HG02610 (cell line): ENCODE measurements around the gene DCUN1D1.

ENCODE experiments used
- ATAC-seq: cut with Tn5 transposase; IDR thresholded peaks from one replicate; pipeline ENCODE4 v1.9.1; 2021; ENCODE audit warnings: mild to moderate bottlenecking, moderate library complexity; ENCODE audit not compliant: unreplicated experiment

The DCUN1D1 gene

DNA sequence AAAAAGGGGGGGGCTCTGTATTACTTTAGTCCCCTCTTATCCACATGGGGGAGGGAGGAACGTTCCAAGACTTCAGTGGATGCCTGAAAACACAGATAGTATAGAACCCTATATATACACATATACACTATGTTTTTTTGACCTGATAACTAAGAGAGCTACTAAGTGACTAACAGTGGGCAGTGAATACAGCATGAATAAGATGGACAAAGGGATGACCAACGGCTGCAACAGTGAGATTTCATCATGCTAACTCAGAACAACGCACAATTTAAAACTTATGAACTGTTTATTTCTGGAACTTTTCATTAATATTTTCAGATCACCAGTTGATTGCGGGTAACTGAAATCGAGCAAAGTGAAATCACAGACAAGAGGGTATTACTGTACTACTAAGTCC lies 7.3 kb downstream of the DCUN1D1 start:
- no peak for ATAC-seq

DNA sequence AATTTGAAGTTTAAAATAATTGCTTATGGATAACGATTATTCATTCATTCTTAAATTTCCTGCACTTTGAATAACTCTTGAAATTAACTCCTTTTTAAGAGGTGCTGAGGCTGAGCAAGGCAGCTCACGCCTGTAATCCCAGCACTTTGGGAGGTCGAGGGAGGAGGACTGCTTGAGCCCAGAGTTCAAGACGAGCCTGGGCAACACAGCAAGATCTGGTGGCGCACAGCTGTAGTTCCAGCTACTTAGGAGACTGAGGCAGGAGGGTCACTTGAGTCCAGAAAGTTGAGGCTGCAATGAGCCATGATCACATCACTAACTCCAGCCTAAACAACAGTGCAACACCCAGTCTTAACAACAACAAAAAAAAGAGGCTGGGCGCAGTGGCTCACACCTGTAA lies 8.0 kb downstream of the DCUN1D1 start:
- no peak for ATAC-seq

DNA sequence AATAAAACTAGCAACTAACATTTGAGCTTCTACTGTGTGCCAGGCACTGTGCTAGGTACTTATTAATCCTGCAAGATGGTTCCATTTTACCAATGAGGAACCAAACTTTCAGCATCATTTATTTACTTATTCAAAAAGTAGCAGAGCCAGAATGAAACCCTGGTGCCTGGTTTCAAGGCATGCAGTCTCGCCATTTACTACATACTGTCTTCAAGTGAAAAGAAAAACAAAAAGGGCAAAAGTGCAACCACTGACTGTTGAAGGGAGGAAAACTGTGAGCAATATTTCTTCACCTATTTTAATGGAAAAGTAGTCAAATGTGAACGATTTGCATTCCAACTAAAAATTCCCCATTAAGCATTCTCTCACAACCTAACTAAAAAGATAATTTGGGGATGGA lies 8.7 kb downstream of the DCUN1D1 start:
- ATAC-seq, result peak; percentile 27

DNA sequence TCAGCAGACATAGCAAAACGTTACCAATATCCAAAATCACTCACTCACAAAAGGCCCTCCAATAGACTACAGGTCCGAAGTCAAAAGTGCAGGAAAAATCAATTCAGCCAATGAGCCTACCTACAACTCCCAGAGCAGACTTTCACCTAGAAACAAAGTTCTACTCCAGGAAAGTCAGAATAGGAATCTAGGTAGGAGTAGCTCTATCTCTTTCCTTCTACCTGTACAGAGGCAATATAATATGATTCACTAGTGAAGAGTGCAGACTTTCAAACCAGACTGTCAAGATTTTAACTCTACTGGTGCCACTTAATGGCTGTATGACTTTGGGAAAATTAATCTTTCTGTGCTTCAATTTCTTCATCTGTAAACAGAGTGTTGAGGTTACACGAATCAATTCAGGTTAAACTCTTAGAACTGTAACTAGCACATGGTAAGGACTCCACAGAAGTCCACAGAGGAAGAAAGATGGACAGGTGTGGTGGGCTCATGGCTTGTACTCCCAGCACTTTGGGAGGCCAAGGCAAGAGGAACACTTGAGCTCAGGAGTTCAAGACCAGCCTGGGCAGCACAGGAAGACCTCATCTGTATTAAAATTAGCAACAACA lies 9.4 kb downstream of the DCUN1D1 start:
- ATAC-seq, result no peak

DNA sequence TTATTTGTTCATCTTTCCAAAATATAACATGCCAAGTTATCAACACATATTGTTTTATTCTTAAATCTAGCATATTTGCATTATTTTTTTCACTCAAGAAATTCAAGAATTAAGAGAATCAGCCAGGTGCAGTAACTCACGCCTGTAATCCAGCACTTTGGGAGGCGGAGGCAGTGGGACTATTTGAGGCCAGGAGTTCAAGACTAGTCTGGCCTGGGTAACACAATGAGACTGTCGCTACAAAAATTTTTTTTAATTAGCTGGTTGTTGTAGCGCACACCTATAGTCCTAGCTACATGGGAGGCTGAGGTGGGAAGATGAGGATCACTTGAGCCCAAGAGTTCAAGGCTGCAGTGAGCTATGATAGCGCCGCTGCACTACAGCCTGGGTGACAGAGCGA lies 10.5 kb downstream of the DCUN1D1 start:
- ATAC-seq, result no peak

DNA sequence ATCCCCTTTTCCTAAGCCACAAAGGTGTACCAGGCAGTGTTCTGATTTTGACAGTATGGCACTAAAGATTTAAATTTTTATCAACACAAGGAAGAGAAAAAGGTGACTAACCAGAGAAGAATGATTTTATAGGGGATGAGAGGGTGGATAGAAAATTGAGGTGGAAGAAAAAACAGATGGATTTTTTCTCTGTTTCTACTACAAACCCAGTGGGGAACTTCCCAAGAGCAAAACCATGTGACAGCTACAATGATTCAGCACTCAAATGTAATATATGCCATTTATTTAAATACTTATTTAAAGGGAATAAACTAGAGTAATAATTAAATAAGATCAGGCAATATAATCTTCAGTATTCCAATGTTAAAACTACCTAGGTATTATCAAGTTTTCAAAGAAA lies 11.1 kb downstream of the DCUN1D1 start:
- no peak for ATAC-seq

DNA sequence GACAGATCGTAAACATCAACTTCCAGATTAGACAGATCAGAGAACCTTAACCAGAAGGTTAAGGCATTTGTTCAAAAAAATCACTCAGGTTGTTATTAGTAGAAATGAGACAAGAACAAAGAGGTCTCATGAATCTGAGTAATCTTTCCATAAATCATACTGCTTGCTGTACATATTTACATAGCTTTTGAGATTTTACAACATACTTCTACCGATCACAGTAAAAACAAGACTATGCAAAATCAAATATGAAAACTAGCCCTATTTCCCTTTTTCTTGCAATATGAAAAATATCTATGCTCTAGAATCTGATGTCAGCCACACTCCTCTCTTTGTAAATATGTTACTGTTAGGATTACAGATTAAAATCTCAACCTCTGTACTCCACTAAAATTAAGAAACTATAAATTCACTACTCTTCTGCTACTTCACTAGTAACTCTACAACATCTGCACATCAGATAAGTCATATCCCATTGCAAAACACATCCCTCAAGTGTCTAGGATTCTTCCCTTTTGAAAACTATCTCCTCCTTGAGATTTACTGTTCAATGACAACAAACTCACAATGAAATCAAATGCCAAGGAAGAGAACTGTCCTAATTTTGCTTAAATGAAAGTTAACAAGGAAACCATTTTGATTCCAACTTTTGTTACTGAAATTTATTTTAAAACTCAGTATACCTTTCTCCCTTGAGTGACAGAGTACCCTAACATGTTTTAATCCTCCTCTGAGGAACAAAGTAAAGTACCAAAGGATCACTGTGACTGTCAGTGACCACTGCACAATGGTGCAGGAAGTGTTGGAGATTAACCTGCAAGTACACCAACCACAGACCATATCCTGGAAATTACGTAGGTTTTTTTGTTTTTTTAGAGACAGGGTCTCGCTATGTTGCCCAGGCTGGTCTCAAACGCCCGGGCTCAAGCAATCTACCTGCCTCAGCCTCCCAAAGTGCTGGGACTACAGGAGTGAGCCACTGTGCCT lies 12.8 kb downstream of the DCUN1D1 start:
- ATAC-seq, result peak; percentile 66

DNA sequence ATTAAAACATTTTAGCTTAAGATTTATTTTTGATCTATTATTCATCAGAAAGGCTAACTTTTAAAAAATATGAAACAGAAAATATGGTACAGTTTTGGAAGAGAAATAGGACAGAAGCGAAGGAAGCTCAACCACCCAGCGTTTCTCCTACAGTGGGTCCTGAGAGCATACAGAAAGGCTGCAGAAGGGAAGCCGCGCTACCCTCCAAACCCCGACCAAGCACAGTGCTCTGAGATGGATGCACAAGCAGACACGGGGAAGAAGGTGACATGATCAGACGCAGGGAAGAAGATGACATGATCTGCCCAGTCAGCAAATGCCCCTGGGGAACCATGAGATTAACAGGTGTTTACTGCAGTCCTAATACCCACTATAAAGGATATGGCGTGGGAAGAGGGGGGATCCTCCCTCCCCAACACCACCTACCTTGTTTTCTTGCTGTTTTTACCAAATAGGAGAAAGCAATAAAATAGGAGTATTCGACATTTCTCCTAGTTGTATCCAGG lies 14.4 kb downstream of the DCUN1D1 start:
- ATAC-seq, result no peak

DNA sequence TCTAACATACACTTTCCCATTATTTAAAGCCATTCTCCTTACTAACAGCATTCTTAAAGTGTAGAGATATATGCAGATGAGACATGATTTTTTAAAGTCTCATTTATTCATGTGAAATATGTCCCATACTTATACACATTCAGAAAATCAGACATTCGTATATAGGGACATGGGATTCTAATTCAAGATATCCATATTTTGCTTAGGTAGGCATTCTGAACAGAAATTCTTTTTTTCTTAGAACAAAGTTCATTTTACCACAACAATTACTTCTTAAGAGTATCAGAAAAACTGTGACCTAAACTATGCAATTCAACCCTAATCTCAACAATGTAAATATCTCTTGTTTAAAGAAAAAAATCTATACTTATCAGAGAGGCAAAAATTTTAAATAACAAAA lies 16.2 kb downstream of the DCUN1D1 start:
- no peak for ATAC-seq

DNA sequence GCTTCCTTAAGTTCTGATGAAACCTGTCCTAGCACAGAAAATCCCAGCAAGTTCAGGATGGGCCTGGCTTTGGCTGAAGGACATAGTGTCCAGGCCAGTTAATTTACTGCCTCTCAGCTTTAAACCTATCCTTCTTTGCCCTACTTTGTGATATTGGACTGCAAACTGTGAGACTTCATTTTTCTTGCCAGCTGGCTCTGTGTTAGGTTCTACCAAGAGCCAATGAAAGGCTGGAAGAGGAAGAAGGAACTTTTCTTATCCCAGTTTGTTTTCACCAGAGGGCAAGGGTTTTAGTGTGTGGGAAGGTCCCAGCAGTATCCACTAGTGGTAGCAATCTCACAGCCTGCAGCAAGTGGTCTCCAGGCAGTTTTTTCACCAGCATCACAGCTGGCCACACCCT lies 18.2 kb downstream of the DCUN1D1 start:
- no peak for ATAC-seq

DNA sequence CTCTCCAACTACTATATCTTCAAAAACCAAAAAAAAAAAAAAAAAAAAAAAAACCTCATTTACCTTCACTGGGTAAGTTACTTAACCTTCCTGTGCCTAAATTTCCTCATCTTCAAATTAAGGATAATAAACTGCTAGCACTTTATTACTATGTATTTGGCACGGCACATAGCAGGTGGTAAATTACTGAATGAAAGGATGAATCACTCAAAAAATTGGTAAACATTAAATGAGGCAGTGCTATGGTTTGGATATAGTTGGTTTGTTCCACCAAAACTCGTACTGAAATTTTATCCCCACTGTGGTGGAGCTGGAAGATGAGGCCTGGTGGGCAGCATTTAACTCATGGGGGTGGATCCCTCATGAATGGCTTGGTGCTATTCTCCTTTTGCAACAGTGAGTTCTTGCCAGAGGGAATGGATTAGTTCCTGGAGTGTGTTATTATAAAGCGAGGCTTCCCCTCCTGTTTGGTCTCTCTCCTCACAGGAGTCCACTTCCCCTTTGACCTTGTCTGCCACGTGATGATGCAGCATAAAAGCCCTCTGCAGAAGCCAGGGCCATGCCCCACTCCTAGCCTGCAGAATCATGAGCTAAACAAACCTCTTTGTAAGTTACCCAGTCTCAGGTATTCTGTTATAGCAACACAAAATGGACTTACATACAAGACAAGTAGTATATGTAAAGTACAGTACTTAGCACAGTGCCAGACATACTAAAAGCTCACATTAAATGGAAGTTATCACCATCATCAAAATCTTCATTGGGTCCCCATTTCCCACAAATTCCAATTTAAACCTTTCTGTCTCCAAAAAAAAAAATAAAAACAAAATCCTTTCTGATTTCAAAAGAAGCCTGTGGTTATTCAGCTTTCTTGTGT lies 20.6 kb downstream of the DCUN1D1 start:
- ATAC-seq, result no peak

DNA sequence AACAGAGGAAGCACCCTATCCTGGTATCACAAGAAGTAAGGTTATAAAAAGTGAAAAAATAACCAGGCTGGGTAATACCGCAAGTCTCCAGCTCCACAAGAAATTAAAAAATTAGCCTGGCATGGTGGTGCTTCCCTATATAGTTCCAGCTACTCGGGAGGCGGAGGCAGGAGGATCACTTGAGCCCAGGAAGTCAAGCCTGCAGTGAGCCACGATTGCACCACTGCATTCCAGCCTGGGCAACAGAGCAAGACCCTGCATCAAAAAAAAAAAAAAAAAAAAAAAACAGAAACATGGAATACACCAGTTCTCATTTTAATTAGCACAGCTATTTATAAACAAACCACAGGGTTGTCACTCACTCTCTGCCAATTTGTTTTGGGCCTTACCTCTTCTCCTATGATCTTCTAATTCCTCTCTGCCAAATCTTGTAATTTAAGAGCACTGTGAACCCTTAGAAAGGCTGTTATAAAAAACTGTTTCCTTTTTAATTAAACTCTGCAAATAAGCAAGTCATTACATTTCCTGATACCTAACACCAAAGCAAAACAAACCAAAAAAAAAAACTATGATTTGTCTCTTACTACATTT lies 22.6 kb downstream of the DCUN1D1 start:
- no peak for ATAC-seq

DNA sequence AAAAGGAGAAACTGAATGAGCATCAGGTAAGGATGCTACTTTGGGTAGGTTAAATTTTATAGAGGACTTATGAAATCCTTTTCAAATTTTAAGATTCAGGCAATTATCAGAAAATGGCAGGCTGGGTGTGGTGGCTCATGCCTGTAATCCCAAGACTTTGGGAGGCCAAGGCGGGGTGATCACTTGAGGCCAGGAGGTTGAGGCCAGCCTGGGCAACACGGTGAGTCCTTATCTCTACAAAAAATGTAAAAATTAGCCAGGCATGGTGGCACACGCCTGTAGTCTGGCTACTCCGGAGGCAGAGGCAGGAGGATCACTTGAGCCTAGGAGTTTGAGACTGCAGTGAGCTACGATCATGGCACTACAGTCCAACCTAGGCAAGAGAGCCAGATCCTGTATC lies 23.1 kb downstream of the DCUN1D1 start:
- no peak for ATAC-seq

DNA sequence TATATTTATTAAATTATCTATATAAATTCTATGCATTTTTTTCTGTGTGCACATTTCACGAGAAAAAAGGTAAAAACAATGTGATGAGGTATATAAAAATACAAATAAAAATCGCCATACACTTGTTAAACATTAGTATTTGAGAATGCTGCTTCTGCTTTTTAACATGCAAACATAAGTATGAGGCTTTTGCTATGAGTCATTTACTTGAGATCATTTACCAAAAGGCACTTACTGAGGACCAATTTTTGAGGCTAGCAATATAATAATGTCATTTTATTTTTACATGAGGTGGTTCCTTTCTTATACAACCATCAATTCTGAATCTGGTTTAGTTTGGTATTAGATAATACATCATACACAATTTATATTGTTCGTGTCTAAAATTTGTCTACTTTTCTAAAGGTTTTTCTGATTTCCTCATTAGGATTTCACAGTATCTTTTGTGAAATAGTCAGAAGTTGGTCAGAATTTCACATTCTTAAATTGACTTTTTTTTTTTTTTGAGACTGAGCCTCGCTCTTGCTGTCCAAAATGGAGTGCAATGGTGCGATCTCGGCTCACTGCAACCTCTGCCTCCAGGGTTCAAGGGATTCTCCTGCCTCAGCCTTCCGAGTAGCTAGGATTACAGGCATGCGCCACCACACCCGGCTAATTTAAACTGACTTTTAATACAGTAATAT lies 25.6 kb downstream of the DCUN1D1 start:
- peak; percentile 75 for ATAC-seq

DNA sequence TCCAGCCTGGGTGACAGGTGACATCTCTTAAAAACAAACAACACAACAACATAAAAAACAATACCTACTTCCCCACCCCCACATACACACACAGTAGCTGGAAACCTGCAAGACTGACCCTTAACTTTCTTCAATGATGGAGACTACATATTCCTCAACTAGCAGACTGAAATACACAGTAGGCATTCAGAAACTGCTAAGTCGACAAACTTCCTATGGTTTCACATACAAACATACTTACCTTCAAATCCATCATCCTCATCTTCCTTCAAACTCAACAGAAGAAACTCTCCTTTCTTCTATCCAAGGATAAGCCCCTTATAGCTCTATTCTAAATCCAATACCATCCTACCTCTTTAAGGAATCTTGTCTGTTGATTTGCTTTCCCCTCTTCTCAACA lies 30.6 kb downstream of the DCUN1D1 start:
- ATAC-seq, result no peak

DNA sequence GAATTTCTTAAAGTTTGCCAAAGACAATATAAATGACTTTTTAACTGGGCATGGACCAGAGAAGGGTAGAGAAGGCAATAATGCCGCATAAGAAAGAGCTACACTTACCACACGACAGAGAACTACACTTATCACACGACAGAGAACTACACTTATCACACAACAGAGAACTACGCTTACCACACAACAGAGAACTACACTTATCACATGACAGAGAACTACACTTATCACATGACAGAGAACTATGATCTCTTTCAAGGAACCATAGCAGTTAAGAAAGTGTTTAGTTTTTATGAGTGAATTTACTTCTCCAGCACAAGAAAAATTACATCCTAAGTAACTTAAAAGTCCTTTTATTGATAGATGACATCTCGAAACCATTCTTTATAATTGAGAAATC lies 32.0 kb downstream of the DCUN1D1 start:
- no peak for ATAC-seq

DNA sequence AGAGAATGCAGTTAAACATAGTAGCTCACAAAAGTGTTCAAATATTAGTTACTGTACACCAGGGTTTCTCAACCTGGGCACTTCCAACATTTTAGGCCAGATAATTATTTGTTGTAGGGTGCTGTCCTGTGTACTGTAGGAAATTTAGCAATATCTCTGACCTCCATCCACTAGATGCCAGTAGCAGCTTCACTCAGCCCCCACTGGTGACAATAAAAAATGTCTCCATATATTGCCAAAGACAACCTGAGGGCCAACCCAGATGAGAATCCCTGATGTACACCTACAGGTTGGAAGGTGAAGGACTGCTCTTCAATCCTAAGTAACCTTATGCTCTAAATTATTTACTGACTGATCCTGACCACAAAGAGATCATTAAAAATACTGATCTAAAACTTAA lies 32.5 kb downstream of the DCUN1D1 start:
- no peak for ATAC-seq

DNA sequence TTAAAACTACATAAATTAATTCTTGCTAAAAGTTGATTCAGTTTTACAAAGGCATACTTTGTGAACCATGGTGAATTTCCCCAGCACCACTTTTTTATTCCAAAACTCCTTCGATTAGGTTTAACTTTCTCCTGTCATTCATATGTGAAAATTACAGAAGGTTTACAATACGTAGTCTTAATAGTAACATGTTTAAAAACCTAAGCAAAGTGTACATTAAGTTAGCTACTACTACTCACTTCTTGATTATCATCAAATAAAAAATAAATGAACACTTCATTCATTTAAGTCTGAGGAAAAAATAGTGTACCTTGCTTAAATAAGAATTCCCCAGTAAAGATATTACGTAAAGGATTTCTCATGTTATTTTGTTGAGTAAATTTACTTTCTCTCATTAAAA lies 38.6 kb downstream of the DCUN1D1 start:
- ATAC-seq, result no peak

DNA sequence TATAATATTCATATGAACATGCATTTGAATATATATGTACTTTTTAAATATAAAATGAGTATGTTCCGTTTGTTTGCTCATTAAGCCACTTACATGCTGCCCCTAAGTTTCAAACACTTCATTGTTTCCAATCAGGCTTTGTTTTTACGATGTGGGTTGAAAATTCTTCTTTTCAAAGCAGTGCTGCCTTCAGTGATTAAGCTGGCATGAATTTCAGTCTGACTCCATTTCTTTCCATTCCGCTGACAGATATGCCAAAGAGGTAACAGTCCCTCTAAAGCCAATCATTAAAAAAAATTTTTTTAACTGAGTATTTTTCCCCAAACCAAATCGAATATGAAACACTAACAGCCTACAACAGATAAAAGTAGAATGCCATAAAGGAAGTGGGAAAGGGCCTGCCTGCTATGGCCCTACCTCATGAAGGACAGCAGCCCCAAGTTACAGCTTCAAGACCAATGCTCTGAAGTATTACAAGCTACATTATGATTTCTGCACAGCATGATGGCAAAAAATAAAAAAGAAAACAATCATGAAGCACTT lies 40.0 kb downstream of the DCUN1D1 start:
- ATAC-seq, result no peak
